PC-3 (cell line): ENCODE measurements around the gene STATH. TPM values are rescaled to one million over a fixed set of nuclear protein-coding genes. Genes with fewer than 3 reads are reported as not detected.
A peak's percentile ranks its signal among the peaks of the same experiment; 100 is the strongest.

Source experiments
- ATAC-seq: fragments of 200-7000 bp; cut with Tn5 transposase; 2 replicates; pipeline ENCODE4 v1.9.1; 2020; ENCODE audit warnings: mild to moderate bottlenecking, moderate library complexity
- BruUV-seq: library from RNA; stranded (reverse); fragments of 400-500 nt; replicated peaks from 2 replicates; lab custom pipeline; 2021; lab: Mats Ljungman, UMichigan
- CTCF ChIA-PET: fragments of 300-600 bp; sonication (Branson Sonifier 250); formaldehyde crosslinking; loops from one replicate; lab custom pipeline; 2022; ENCODE audit warnings: antibody characterized with exemption; lab: Charles Lee
- POLR2A ChIA-PET: fragments of 300-600 bp; sonication (Branson Sonifier 250); formaldehyde crosslinking; loops from one replicate; lab custom pipeline; 2022; ENCODE audit warnings: antibody characterized with exemption; ENCODE audit not compliant: unreplicated experiment; lab: Charles Lee
- DNase-seq: peaks from one replicate; pipeline ENCODE4 v3.0.0-alpha.2; 2015
- H2AFZ ChIP-seq: fragments of 300-600 bp; sonication (generic); 2 replicates; pipeline ENCODE4 v1.6.0; 2016; ENCODE audit warnings: antibody characterized with exemption, low read length
- H3F3A ChIP-seq: fragments of 300-600 bp; sonication (generic); one replicate; pipeline ENCODE4 v1.6.0; 2017; ENCODE audit warnings: antibody characterized with exemption, low read length, control low read depth, mild to moderate bottlenecking; ENCODE audit not compliant: unreplicated experiment
- H3K27ac ChIP-seq: fragments of 300-600 bp; sonication (generic); 2 replicates; pipeline ENCODE4 v1.5.1; 2016; ENCODE audit warnings: mild to moderate bottlenecking, low read length
- H3K27me3 ChIP-seq: fragments of 300-600 bp; sonication (generic); 2 replicates; pipeline ENCODE4 v1.6.1; 2016; ENCODE audit warnings: low read length, mixed read lengths
- H3K36me3 ChIP-seq: fragments of 300-600 bp; sonication (generic); 2 replicates; pipeline ENCODE4 v1.6.1; 2016; ENCODE audit warnings: low read depth, mixed run types, low read length, mixed read lengths
- H3K4me1 ChIP-seq: fragments of 300-600 bp; sonication (generic); 2 replicates; pipeline ENCODE4 v1.5.1; 2016; ENCODE audit warnings: low read length; ENCODE audit not compliant: insufficient read depth
- H3K4me2 ChIP-seq: fragments of 300-600 bp; sonication (generic); 2 replicates; pipeline ENCODE4 v1.6.0; 2016; ENCODE audit warnings: low read length
- H3K4me3 ChIP-seq: fragments of 300-600 bp; sonication (generic); 2 replicates; pipeline ENCODE4 v1.5.1; 2016; ENCODE audit warnings: mild to moderate bottlenecking, low read length, mixed read lengths
- H3K79me2 ChIP-seq: fragments of 300-600 bp; sonication (generic); 2 replicates; pipeline ENCODE4 v1.6.1; 2017; ENCODE audit warnings: low read length, mixed read lengths
- H3K9ac ChIP-seq: fragments of 300-600 bp; sonication (generic); 2 replicates; pipeline ENCODE4 v1.6.0; 2016; ENCODE audit warnings: mild to moderate bottlenecking, low read length
- H3K9me2 ChIP-seq: fragments of 300-600 bp; sonication (generic); replicated peaks from 2 replicates; pipeline ENCODE4 v1.6.1; 2016; ENCODE audit warnings: mixed run types, low read length, mixed read lengths
- H3K9me3 ChIP-seq: fragments of 300-600 bp; sonication (generic); 2 replicates; pipeline ENCODE4 v1.6.1; 2016; ENCODE audit warnings: low read length, mixed read lengths
- H4K20me1 ChIP-seq: fragments of 300-600 bp; sonication (generic); 2 replicates; pipeline ENCODE4 v1.6.1; 2016; ENCODE audit warnings: low read length, mixed read lengths
- EZH2 ChIP-seq: fragments of 300-600 bp; sonication (generic); IDR thresholded peaks from one replicate; pipeline ENCODE4 v1.6.1; 2017; ENCODE audit warnings: antibody characterized with exemption, mild to moderate bottlenecking, low read length; ENCODE audit not compliant: unreplicated experiment
- EZH2phosphoT487 ChIP-seq: fragments of 300-600 bp; sonication (generic); IDR thresholded peaks from 2 replicates; pipeline ENCODE4 v1.6.1; 2018; ENCODE audit warnings: mild to moderate bottlenecking, antibody characterized with exemption, low read length, borderline replicate concordance
- intact Hi-C: fragments of 100-400 bp; cut with micrococcal nuclease; formaldehyde crosslinking; loops from 2 replicates; pipeline ENCODE4 v1.9.0; 2023
- total RNA-seq: library from RNA; depleted of rRNA; stranded (reverse); fragments of >200 nt; gene quantifications from 2 replicates; pipeline ENCODE4 v1.2.3, GENCODE V29; 2014
- TF ChIP-seq, protein P1 (sequence below): fragments of 300-600 bp; sonication (generic); conservative IDR thresholded peaks from 2 replicates; pipeline ENCODE4 v1.5.1; 2017; ENCODE audit warnings: antibody characterized with exemption, low read depth, mild to moderate bottlenecking, low read length

STATH gene
- total RNA-seq, 1 experiment from 2014 or later: not detected

DNA sequence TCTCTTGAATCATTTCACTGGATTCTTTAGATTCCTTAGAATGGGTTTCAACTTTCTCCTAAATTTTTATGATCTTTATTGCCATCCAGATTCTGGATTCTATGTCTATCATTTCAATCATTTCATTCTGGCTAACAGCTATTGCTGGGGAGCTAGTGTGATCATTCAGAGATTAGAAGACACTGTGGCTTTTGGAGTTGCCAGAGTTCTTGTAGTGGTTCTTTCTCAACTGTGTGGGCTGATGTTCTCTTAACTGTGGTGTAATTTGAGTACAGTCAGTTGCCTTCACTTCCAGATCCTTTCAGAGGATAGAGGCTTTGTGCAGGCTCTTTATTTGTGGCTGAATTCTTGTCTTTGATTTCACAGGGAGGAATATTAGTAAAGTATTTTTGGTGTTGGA, 18.2 kb upstream of the STATH start:
- no TSS peak for BruUV-seq

GRCh38 chr4:69984030-69984443, 11.7 kb upstream of the STATH start:
- no peaks in the 10 kb centered on the region for H3F3A ChIP-seq
- no TSS peak for BruUV-seq
- no peaks in the 10 kb centered on the region for H3K9me3 ChIP-seq
- H2AFZ ChIP-seq: peak overlapping the region; percentile 41; the same call in 1 of the 2 replicates
- ChIA-PET CTCF (no interaction called here), POLR2A (no interaction called here)
- DNase-seq: peak; percentile 79
- H3K79me2 ChIP-seq: no peaks in the 10 kb centered on the region
- H3K27ac ChIP-seq: no peak overlapping the region
- intact Hi-C loops: no loop called here
- H3K4me2 ChIP-seq: no peak overlapping the region
- H3K4me3 ChIP-seq: no peak overlapping the region
- 0 out of 2 replicates have a peak, but pooled peaks cover under 1% of the 10 kb centered on the region for H3K27me3 ChIP-seq
- H3K9me2 ChIP-seq: no peaks in the 10 kb centered on the region
- H3K9ac ChIP-seq: no peak overlapping the region
- peaks cover 4% of the 10 kb centered on the region; the same call in 1 of the 2 replicates for H3K4me1 ChIP-seq
- ATAC-seq: peak; percentile 64
- TF ChIP-seq EZH2phosphoT487 (no peak), EZH2 (no peak)
- TF ChIP-seq, protein P1, sequence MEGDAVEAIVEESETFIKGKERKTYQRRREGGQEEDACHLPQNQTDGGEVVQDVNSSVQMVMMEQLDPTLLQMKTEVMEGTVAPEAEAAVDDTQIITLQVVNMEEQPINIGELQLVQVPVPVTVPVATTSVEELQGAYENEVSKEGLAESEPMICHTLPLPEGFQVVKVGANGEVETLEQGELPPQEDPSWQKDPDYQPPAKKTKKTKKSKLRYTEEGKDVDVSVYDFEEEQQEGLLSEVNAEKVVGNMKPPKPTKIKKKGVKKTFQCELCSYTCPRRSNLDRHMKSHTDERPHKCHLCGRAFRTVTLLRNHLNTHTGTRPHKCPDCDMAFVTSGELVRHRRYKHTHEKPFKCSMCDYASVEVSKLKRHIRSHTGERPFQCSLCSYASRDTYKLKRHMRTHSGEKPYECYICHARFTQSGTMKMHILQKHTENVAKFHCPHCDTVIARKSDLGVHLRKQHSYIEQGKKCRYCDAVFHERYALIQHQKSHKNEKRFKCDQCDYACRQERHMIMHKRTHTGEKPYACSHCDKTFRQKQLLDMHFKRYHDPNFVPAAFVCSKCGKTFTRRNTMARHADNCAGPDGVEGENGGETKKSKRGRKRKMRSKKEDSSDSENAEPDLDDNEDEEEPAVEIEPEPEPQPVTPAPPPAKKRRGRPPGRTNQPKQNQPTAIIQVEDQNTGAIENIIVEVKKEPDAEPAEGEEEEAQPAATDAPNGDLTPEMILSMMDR: no peak
- no peaks in the 10 kb centered on the region for H3K36me3 ChIP-seq
- H4K20me1 ChIP-seq: no peaks in the 10 kb centered on the region

More for the DNA sequence above, 18.2 kb upstream of the STATH start:
- H3K4me1 ChIP-seq: no peaks in the 10 kb centered on the region
- H3K4me3 ChIP-seq: no peak overlapping the region
- DNase-seq (no peak), ATAC-seq (no peak)
- ChIA-PET POLR2A (no interaction called here), CTCF (no interaction called here)
- no peak for TF ChIP-seq EZH2
- TF ChIP-seq, protein P1: no peak
- no peak for TF ChIP-seq EZH2phosphoT487
- no peaks in the 10 kb centered on the region for H3K79me2 ChIP-seq
- no peak overlapping the region for H3K9ac ChIP-seq
- no peaks in the 10 kb centered on the region for H4K20me1 ChIP-seq
- no peaks in the 10 kb centered on the region for H3F3A ChIP-seq
- intact Hi-C loops: no loop called here
- no peaks in the 10 kb centered on the region for H3K9me2 ChIP-seq
- no peak overlapping the region for H2AFZ ChIP-seq
- H3K27ac ChIP-seq: no peak overlapping the region
- no peaks in the 10 kb centered on the region for H3K36me3 ChIP-seq
- H3K4me2 ChIP-seq: no peak overlapping the region
- no peaks in the 10 kb centered on the region for H3K9me3 ChIP-seq
- peaks cover 46% of the 10 kb centered on the region for H3K27me3 ChIP-seq

DNA sequence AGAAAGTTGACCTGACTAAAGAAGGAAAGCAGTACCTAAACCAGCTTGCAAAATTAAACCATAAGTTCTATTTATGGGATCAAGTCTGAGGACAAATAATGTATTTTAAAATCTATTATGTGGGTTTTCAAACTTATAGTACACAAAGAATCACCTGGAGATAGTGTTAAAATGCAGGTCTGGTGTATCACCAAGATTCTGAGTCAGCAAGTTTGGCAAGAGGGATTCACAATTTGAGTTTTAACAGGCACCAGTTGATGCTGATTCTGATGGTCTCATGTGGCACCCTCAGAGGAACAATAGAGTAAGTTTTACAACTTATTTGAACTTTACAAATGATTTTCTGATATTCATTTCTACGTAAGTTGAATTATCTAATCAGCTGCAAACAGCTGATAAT, 9.1 kb upstream of the STATH start:
- peaks cover 14% of the 10 kb centered on the region; the same call in 1 of the 2 replicates for H3K27me3 ChIP-seq
- ATAC-seq (no peak), DNase-seq (no peak)
- H3K36me3 ChIP-seq: no peaks in the 10 kb centered on the region
- no peaks in the 10 kb centered on the region for H3K79me2 ChIP-seq
- no TSS peak for BruUV-seq
- H3K27ac ChIP-seq: no peak overlapping the region
- intact Hi-C loops: no loop called here
- H3F3A ChIP-seq: no peaks in the 10 kb centered on the region
- no peaks in the 10 kb centered on the region for H4K20me1 ChIP-seq
- no peak overlapping the region for H3K4me3 ChIP-seq
- POLR2A ChIA-PET: no interaction called here
- TF ChIP-seq EZH2phosphoT487 (no peak), EZH2 (no peak)
- TF ChIP-seq, protein P1: no peak
- H3K4me1 ChIP-seq: peaks cover 4% of the 10 kb centered on the region; the same call in 1 of the 2 replicates
- H3K9me2 ChIP-seq: no peaks in the 10 kb centered on the region
- no peak overlapping the region for H2AFZ ChIP-seq
- CTCF ChIA-PET: no interaction called here
- no peaks in the 10 kb centered on the region for H3K9me3 ChIP-seq
- H3K9ac ChIP-seq: no peak overlapping the region
- no peak overlapping the region for H3K4me2 ChIP-seq
